H4 (cell line): ENCODE measurements around the gene ATXN1. TPM values are rescaled to one million over a fixed set of nuclear protein-coding genes. Genes with fewer than 3 reads are reported as not detected.
"Not testable (repeated sequence)": the region's sequence is repeated elsewhere in the genome, so short reads cannot be mapped to it uniquely, and the experiment has no call there.

Experiments used
- DNase-seq: peaks from one replicate; pipeline ENCODE4 v3.0.0-alpha.2; 2015; ENCODE audit warnings: low spot score
- total RNA-seq: library from RNA; depleted of rRNA; stranded (reverse); fragments of >200 nt; shearing (Covaris generic); gene quantifications from 2 replicates; pipeline ENCODE4 v1.2.3, GENCODE V29; 2014

The ATXN1 gene
- total RNA-seq, 1 experiment from 2014 or later, result 18.9 TPM

DNA sequence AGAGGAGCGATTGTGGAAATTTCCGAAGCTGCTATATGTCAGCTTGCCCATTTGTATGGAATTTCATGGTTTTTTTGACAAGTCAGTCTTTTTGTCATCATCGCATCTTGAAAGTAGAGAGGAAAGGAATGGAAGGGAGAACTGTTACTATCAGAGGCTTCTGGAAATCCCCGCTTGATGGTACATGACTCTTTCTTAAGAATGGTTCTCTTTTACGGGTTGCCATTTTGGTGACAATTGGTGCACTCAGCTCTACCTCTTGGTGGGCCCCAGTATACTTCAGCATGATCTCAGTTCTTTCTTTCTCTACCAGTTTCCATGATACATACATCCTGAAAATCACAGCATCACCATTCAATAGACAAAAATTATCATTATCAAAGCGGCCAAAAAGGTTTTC lies 146.0 kb downstream of the ATXN1 start:
- not testable (repeated sequence) for DNase-seq

- not testable (repeated sequence) for DNase-seq
These were observed 147.1 kb downstream of the ATXN1 start for GRCh38 chr6:16614143-16614542.

DNA sequence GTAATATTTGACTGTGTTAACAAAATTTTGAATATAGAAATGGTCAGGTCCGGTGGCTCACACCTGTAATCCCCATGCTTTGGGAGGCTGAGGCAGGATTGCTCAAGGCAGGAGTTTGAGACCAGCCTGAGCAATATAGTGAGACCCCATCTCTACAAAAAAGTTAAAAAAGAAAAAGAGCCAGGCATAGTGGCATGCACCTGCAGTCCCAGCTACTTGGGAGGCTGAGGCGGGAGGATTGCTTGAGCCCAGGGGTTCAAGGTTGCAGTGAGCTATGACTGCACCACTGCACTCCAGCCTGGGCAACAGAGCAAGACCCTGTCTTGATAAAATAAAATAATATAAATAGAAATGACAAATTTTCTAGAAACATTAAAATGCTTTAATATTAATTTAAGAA lies 147.8 kb downstream of the ATXN1 start:
- DNase-seq, result not testable (repeated sequence)

GRCh38 chr6:16608444-16608843 lies 152.8 kb downstream of the ATXN1 start:
- no peak for DNase-seq

DNA sequence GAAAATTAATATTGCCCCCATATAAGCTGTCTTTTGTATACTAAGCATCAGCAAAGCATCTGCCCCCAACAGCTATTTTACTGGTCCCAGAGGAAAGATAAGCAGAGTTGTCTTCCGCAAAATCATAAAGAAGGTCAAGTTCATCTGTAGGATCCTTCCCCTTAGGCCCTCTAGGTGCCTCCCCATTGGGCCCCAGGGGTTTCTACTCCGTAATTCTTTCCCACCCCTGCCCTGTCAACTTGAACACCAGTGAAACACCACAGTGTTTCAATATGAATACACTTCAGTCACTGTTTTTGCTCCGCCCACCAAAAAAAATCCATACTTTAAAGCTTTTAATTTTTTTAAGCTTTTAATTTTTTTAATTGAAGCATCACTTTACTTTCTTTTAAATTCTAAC lies 159.2 kb downstream of the ATXN1 start:
- no peak for DNase-seq

DNA sequence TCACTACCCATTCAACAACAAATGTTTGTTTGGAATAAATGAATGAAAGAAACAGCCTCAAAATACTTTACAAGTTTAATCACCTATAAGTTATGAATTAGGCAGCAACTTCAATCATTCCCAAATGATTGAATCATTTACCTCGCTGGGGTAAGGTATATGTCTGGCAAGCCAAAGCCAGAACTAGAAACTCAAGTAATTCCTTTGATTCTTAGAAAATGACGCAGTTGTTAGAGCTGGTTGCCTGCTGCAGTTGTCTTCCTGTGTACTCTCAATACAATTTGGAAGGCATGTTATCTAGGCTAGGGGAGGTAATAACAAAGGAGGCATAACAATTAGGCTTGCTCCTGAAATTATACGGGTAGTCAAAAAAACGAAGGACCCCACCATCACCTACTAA lies 160.6 kb downstream of the ATXN1 start:
- no peak for DNase-seq

DNA sequence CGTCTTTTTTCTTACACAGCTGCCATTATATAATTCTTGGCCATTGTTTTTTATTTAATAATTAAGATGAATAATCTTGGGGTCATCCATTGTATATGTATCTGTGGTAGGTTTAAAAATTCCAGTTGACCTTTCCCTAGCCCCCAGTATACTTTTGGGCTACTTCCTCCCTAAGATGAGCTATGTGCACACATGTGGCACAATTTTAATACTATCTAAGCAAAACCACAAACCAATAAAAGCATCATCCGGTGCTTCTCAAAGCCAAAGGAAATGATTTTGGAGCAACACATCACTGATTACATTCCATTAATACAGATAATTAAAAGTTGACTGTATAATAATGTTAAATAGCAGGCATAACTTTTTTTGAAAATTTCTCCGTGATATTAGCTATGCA lies 161.2 kb downstream of the ATXN1 start:
- DNase-seq, result no peak

DNA sequence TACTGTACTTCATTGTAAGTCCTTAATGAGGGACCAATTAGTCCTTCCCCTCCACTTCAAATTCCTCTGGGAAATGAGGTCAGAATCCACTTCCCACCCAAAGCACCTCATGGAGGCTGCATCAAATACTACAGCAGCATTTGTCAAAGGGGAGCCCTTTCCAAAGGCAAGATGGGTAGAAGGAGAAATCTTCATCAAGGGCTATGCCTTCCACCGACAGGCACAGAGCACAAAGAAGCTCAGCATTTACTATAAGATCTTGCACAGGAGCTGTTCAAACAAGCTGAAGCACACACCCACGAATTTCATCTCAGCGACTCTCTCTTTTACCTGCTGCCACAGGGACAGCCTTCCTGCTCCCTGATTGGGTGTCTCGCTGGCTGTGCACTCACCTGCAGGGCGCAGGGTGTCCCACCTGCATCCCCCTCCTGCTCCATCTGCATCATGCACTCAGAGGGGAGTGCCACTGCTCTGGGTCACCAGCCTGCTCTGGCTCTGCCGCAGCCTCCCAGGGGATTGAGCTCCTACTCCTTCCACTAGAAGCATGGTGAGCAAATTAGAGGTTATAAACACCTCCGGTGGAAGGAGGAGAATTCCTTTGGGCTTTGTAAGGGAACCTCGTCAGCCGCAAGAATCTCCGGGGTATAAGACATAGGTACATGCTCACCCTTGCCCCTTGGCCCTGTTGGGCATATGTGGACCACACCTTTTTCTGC lies 164.5 kb downstream of the ATXN1 start:
- DNase-seq, result no peak

DNA sequence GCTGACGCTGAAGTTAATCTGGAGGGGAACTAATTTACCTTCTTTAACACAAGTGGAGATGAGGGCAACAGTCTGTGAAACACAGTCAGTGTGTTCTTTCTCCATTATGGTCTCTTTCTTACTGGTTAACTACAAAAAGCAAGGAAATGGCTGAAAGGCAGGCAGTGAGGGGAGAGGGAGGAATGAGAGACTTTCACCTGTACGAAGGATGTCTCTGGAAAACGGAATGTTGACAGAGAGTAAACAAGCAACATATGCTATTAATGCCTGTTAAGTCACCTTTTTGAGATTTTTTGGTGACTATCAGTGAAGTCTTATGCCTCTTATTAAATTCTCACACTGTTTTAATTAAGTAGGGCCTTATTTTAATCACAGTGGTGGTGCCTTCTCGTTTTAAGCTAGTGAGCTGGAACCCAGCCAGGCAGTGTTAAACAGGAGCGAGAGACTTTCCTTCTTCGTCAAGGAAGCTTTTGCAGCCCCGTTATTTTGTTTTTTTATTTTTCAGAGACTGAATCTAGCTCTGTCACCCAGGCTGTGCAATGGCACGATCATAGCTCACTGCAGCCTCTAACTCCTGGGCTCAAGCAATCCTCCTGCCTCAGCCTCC lies 165.6 kb downstream of the ATXN1 start:
- no peak for DNase-seq

- no peak for DNase-seq
These were observed 166.4 kb downstream of the ATXN1 start for GRCh38 chr6:16594849-16595248.

- DNase-seq, result no peak
These were observed 168.9 kb downstream of the ATXN1 start for GRCh38 chr6:16592223-16592911.

DNA sequence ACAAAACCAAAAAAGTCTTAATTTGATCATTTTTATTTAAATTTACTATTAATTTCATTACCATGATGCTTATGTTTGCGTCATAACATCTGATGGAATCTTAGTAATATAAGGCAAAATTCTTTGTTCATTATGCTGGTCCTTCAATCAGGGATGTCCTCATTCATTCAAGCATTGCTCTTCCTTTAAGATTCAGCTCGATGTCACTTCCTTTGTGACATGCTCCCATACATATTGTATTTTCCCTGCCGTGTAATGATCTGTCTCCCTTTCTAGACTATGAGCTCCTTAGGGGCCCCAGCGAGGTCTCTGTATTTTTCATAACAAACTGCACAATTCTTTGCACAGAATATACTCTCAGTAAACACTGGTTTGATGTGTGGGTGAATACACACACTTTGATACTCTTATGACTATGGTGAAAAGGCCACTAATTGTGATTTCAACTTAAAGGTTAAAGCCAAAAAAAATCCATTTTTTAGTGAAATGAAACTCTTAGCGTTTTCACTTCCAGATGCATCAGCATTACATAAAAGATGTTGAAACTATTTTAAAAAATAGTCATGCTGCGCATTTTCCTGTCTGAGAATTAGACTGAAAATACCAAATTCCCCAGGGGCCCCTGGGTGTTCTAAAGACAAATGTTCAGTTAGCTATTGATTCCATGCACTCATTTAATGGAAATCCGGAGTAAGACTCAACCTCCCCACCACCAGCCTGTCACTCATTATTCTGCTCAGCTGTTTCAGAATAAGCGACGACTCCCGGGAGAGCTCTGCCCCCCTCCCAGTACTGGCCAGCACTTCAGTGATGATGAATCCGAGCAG lies 169.7 kb downstream of the ATXN1 start:
- no peak for DNase-seq

GRCh38 chr6:16585805-16586204 lies 175.5 kb downstream of the ATXN1 start:
- no peak for DNase-seq

- DNase-seq, result no peak
These were observed 178.0 kb downstream of the ATXN1 start for GRCh38 chr6:16583144-16583762.

GRCh38 chr6:16582446-16583143 lies 178.7 kb downstream of the ATXN1 start:
- DNase-seq, result no peak

- DNase-seq, result no peak
These were observed 182.5 kb downstream of the ATXN1 start for GRCh38 chr6:16578695-16579285.

- DNase-seq, result peak; percentile 65
These were observed 184.6 kb downstream of the ATXN1 start for GRCh38 chr6:16576451-16577368.

GRCh38 chr6:16575655-16576054 lies 185.6 kb downstream of the ATXN1 start:
- DNase-seq, result no peak

GRCh38 chr6:16572943-16573342 lies 188.3 kb downstream of the ATXN1 start:
- no peak for DNase-seq

GRCh38 chr6:16572317-16572716 lies 188.9 kb downstream of the ATXN1 start:
- no peak for DNase-seq
